ENCODE measurements around the gene EPB41L5.

DNA sequence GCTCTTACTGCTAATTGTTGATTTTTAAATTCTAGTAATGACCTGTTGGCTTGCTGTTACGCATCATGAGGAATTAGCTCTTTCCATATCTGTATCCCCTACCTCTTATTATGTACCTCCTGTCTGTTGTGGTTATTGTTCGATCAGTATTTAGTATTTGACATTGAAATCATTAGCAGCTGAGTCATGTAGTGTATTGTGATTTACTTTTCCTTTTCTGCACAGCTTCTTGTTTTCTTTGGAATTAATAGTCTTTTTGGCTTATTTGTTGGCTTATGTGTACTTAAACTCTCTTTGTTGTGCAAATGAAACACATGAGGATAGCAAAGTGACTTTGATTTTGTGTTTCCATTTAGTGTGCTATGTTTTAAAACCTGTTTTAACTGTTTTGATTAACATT, 4.3 kb downstream of the EPB41L5 start:
- TF ChIP-seq POLR2A (IDR thresholded peaks at IDR 0.05; ENCODE audit: low read depth, low read length) (no peak), POLR2AphosphoS5 (IDR thresholded peaks at IDR 0.05; ENCODE audit: low read depth, low read length) (no peak), TAF1 (IDR thresholded peaks at IDR 0.05; ENCODE audit: borderline replicate concordance, low read depth, low read length) (no peak)
